Activated CD4-positive, alpha-beta T cell treated with anti-CD3 and anti-CD28 coated beads, Interleukin-10, Interleukin-2, amounts not matched to agents 100 ng/mL and 50 ng/mL, durations not matched to agents 16 hours and 8 hours (primary cell): ENCODE results near the gene TCF7L1.
"Not testable (repeated sequence)": the region's sequence is repeated elsewhere in the genome, so short reads cannot be mapped to it uniquely, and the experiment has no call there.

Experiments used
- DNase-seq: peaks from one replicate; pipeline ENCODE4 v3.0.0-alpha.2; 2020

TCF7L1 gene

DNA sequence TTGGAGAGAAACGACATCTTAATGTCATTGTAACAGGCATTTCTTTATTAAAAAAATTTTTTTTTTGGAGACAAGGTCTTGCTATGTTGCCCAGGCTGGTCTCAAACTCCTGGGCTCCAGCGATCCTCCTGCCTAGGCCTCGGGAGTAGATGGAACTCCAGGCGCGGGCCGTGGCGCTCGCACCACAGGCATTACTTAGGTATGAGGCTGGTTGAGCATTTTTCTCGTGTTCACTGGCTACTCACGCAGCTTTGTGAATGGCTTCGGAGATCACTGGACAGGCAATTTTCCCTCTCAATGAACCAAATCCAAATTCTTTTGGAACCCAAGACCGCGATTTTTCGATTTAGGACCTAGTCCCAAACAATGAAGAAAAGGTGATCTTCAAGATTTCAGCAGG, 795 bp upstream of the TCF7L1 start:
- DNase-seq = no peak

DNA sequence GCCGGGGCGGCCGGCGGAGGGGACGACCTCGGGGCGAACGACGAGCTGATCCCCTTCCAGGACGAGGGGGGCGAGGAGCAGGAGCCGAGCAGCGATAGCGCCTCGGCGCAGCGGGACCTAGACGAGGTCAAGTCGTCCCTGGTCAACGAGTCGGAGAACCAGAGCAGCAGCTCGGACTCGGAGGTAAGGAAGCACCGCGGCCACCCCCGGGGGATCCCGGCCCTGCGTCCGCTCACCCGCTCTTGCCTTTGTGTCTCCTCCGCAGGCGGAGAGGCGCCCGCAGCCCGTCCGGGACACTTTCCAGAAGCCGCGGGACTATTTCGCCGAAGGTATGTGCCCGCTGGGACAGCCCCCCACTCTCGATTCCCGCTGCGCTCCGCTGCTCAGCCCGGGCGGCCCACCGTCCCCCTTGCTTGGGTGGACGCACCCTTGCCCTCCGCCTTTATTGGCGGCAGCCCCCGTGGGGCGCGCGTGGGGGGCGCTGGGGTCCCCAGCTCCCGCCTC, 611 bp downstream of the TCF7L1 start:
- DNase-seq = no peak

DNA sequence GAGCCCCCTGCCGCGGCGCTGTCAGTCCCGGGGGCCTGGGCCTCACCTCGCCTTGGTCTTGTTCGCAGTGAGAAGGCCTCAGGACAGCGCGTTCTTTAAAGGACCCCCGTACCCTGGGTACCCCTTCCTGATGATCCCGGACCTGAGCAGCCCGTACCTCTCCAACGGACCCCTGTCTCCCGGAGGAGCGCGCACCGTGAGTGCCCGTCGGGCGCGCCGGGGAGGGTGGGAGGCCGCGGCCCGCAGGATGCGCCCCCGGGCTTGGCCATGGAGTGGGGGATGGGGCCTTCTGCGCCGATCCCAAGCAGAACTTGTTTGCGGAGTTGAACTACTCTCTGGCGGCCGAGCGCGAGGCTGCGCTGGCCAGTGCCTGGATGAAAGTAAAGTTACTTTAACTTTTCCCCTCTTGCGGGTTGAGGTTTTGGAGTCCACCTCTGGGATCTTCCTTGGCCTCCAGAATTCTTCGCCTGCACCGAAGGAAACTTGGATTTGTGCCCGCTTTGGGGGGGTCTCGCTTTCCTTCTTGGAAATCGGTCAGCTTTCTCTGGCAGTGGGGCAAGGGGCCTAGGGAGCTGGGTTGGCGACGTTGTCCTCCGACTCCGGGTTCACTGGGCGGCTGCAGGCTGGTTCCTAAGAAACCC, 1.2 kb downstream of the TCF7L1 start:
- DNase-seq = no peak

DNA sequence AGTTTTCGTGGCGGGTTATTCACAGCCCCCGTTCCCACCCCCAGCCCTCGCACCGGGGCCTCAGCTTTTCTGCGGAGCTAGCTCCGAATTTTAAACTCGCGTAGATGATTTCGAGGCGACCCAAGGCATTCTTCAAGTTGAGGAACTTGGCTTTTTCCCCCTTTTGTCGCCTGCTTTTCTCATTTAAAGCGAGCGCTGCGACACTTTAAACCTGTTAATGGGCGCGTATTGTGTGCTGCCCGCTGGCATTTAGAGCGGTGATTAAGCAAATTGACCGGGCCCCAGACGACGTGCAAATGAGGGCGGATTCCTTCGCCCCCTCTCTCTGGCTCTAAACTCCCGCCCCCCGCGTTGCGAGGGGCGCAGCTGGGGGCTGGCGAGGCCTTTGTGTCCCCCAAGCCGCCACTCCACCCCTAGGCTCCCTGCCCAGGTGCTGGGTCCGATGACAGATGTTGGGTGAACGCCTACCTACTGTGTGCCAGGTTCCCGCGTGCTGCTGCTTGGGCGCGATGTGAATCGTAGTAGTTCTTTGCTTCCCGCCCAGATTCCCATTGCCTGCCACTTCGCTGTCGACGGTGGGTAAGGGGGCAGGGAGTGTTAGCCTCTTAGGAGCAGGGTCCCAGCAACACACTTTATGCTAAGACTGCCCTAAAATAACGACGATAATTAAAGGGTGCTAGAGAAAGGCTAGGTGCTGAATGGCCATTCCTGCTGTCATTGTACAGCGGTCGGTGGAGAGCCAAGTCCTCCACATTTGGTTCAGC, 1.9 kb downstream of the TCF7L1 start:
- DNase-seq = no peak

DNA sequence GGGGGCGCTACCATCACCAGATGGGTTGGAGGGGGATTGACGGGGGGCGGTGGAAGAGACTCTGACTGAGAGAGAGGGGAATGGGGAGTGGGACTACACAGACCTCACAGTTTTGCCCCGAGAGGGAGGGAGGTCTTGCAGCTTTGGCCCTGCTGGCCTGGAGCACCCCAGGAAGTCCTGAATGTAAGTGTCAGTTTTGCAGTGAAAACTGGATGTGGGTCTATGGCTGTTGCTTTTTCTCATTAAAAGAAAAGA, 2.4 kb downstream of the TCF7L1 start:
- DNase-seq = no peak

DNA sequence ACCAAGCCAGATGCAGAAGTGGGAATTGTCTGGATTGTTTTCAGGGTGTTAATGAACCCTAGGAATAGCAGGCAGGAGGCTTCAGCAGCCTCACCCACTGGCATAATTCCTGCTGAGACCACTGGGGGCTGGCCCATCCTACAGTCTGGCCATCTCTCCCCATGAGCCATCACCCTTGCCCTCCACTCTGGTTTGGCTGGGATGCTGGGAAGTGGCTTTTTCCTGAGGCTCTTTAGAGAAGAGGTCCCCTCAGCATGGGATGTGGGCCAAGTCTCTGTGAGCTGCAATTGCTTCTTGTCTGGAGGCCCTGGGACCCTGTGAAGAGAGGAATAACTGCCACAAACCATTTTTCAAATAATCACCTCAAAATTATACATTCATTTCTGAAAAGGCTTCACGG, 4.0 kb downstream of the TCF7L1 start:
- no peak for DNase-seq

DNA sequence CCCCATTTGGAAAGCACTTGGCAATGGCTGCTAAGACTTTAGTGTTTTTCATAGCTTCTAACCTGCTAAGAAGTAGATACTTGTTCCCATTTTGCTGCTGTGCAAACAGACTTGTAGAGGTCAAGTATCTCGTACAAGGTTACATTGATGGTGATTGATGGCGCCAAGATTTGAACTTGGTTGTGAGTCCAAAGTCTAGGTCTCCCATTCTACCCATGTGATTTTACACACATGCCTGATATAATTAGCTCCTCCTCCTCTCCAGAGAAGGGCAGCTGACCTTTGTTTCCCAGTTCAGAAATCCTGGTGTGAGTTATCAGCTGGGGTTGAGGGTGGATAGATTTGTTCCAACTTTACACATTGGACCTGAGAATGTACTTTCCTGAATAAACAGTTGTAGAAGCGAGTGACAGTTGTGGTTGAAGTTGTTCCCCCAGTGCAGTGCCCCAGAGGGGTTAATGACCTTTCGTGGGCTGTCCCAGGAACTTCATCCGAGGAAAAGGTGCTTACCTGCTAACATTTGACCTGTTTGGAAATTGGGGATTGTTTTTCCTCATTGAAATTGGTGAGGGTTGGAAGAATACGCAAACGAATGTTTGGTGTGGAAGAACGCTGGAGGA, 10.4 kb downstream of the TCF7L1 start:
- DNase-seq = no peak

DNA sequence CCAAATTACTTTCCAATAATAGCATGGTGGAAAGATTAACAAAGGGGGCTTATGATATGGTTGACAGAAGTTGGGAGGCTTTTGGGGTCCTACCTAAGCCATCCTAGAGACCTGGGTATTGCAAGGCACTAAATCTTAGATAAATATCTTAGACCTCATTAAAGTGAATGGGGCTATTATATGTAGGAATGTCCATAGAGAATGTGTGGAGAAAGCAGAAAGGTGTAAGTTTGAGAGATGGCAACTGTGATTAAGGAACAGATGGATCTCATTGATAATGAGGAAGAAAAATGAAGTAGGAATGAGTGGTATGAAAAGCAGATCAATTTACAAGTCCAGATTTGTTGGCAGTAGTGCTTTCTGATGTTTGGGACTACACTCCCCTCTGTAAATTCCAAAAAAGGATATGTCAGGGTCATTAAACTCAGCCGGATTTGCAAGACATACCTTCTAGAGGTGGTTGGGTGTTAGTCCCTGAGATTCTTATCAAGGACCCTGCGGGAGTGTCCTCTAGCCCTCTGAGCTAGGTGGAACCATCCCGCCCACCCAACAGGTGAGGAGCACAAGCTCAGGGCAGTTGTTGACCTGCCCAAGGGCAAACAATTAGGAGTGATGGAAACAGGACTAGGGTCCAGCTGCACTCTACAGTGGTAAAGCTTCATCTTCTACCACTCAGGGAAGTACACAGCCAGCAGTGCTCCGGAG, 12.1 kb downstream of the TCF7L1 start:
- no peak for DNase-seq

DNA sequence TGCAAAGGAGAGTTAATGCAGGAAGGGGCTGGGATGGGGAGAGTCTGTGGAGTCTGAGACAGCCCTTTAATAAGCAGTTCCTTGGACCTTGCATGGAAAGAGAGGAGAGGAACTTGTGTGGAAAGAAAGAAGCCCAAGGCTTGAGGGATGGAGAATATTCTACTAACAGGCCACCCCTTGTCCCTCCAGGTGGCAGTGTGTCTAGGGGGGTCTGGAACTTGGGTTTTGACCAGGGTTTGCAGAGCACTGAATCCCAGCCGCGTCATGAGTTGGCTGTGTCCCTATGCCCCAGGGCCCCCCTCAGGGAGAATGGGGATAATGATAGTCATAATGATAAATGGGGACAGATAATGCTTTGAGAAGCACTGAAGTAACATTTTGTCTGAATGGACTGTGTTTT, 15.0 kb downstream of the TCF7L1 start:
- no peak for DNase-seq

DNA sequence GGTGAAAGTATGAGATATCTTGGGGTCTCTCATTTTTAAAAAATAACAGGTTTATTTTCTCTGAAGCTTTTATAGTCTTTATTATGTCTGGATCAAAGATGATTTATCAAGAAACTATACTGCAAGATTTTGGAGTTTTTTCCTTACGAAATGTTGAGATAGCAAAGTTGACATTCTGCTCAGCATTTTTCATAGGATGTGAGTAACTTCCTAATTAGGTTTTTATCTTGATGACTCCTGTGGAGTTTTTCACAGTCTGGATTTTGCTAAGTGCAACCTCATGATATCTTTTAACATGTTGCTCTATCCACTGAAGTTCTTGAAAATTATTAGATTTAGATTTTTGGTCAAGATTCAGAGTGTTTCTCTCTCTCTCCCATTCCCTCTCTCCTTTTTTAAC, 17.8 kb downstream of the TCF7L1 start:
- DNase-seq = no peak

DNA sequence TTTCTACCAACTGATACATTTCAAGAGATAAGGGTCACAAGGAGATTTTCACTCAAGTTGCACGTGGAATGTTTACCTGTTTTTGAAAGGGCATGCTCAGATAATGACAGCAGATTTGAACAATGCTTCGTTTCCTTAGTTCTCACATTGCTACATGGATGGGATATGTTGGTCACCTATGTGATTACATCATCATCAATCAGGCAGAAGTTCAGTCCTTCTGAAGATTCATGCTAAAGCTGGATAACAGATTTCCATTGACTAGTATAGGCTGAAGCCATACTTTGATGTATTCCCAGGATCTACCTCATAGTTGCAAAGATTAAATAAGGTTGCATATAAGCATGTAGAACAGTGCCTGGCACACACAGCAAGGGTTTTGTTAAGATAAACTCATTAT, 19.7 kb downstream of the TCF7L1 start:
- DNase-seq = no peak

DNA sequence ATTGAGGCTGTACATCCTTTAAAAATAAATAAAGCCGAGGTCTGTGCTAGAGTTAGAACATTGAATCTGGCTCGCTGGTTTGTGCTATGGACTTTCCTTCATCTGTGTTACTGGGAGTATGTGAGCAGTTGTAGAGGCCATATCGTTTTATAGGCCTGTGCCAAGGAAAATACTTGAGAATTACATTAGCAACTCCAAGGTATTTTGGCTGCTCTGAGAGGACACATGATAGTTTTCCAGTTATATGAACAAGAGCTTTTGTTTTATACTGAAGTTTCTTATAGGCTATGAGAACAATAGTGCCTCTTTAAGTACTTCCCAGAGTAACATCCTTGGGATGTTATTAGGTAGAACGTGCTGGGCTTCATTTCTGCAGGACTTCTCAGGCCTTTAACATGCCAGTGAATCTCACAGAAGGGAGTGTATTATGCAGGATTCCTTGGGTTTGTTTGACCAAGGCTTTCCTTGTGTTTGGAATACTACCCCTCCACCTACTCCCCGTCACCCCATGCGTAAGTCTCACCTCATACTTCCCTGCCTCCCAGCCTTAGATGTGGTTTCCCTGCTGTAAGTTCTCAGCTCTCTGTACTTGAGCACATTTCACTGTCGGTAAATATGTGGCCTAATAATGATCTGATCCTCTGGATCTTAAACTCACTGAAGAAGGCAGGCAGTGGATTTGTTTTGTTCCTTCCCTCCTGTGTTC, 21.0 kb downstream of the TCF7L1 start:
- DNase-seq = no peak

DNA sequence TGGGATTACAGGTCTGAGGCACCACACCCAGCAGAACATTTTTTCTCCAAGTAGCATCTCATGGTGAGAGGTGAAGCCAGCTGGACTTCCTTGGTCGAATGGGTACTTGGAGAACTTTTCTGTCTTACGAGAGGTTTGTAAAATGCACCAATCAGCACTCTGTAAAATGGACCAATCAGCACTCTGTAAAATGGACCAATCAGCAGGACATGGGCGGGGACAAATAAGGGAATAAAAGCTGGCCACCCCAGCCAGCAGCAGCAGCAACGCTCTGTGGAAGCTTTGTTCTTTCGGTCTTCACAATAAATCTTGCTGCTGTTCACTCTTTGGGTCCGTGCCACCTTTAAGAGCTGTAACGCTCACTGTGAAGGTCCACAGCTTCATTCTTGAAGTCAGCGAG, 21.9 kb downstream of the TCF7L1 start:
- not testable (repeated sequence) for DNase-seq

DNA sequence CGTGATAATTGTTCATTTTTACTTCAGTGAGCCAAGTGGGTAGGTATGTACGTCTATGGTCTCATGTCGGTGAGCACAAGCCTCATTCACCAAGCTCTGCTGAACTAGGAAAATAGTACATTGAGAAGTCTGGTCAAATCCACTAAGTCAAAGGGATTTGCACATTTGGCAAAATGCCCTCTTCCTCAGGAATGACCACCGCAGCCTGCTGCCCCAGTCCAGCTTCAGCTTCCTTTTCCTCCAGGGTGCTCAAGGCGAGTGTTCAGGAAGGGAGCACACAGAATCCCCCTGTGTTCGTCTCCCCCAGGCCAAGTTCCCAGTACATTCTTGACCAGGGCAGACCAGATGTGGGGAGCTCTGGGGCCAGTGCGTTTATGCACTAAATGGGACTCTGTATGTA, 23.0 kb downstream of the TCF7L1 start:
- DNase-seq = no peak

DNA sequence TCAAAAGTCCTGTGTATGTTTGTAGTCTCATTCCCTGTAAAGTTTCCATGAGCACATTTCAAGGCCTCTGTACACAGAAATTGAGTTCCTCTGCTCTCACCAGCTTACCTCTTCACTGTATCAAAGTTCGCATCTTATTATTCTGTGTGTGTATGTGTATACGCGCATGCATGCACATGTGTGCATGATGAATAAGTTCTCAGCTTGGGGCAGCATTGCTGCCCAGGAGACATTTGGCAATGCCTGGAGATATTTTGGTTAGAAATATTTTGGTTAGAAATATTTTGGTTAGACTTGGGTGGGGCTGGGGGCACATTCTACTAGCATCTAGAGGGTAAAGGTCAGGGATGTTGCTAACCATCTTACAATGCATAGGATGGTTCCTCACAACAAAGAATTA, 23.4 kb downstream of the TCF7L1 start:
- DNase-seq = no peak

DNA sequence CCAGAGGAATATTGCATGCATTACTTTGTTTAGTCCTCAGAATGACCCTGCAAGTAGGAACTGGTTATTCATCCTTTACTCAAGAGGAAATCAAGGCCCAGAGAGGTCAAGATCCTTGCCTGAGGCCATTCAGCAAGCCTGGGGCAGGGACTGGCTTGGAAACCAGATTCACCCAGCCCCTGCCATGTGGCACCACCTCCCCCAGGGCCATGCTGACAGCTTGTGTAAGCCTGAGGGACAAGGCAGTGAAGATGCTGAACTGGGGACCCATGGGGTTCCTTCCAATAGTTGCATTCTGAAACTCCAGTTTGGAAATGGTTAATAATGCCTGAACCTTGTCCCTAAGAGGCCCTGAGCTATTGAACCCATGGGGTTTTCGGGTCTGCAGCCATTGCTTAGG, 24.2 kb downstream of the TCF7L1 start:
- DNase-seq = no peak

DNA sequence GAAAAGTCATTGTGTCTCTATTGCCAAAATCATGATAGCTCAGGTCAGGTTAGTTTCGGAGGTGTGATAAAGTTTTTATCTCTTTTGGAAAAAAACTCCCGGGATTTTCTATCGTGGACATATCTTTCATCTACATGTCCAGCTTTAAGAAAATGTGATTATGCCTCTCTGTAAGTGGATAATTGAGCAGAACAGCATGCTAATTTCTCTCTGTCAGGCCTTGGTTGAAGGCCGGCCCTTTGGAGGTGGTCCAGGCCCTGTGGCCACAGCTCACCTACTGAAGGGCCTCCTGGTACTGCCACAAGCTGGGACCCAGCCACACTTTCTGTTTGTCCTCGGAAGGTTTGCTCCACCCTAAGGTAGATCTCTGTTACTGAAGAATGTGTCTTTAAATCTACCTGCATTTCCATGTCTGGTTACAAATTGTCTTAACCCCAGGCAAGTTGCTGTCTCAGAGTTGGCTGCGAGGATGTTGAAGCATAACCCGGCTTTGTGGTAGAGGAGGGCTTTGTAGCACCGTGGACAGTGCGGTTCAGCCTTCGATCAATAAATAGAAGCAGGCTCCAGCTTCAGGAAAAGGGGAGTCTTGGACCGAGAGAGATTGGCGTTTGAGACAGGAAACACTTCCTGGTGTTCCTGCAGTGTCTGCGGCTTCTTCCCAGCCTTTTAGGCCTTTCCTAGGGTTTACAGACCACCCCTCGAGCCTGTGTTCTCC, 25.5 kb downstream of the TCF7L1 start:
- no peak for DNase-seq

DNA sequence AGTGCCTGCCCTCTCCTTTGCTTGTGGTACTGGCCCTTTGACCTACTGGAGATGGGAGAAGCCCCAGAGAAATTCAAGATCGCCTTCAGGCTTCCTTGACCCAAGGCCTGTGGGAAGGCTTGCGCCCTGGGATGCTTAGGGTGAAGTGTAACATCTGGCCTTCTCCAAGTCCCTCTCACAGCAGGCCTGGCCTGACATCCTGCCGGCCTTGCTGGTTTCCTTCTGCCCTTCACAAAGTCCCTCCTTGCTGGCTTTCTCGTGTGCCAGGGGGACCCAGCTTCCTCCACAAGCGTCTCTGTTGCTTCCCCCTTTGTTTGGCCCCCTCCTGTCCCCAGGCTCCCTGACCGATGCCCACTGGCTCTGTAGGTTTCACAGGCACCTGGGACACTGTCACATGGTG, 26.4 kb downstream of the TCF7L1 start:
- DNase-seq = no peak

DNA sequence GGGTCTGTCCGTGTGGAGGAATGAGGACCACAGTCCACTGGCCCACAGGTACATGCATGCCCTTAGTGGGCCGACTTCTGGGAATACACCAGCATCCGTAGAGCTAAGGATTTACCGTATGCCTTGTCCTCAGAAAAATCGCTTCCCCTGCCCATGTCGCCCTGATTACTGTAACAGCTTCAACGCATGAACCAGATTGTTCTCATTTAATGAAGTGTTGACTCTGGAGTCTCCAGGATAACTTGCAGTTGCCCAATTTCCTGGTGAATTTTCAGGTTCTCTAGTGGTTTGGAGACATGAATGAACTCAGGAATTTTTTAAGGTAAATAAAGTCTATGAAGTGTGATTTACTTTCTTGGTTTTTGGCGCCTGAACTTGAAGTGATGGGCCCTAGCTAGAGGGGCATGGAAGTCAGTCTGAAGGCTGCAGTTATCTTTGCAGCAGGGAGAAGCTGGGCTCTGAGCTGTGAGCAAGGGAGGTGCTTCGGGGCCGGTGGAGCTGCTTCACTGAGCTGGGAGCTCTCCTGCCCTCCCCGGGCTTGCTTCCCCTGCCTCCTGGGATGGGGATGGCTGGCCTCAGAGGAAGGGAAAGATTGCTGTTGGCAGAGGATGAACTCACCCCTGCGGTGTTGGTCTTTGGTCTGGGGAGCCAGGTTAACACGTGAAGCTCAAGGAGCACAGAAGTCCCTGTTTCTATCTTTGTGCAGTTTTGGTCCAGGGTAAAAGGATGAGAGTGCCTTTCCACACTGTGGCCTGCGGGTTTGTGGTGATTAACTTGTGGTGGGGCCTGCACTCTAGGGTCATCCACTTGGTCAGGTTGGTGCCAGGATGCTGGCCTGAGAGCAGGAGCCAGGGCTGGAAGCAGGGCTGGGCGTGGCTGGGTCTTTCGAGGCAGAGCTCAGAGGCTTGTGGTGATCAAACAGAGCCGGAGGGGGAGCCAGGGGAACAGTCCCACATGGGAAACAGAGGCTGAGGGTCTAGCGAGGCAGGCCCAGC, 28.1 kb downstream of the TCF7L1 start:
- DNase-seq = no peak

DNA sequence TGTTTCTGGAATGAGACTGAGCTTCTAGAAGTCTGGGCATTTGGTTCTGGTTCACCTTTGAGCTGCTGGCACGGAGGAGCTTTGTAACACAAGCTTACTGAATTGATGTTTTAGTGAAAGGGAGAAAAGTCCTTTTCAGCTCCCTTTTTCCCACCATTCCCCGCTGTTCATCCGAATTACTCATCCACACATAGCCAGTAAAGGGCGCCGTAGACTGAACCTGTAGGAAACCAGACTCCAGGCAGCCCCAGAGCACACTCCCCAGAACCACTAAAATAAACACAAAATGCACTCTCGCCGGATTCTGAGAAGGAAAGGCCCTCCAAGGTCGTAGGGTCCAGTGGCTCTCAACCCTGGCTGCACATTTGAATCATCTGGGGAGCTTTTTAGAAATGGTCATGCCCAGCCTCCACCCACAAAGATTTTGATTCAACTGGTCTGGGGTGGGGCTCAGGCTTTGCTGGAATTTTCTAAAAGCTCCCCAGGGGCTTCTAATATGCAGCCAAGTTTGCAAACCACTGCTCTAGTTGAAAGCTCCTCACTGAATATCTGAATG, 29.6 kb downstream of the TCF7L1 start:
- DNase-seq = no peak

DNA sequence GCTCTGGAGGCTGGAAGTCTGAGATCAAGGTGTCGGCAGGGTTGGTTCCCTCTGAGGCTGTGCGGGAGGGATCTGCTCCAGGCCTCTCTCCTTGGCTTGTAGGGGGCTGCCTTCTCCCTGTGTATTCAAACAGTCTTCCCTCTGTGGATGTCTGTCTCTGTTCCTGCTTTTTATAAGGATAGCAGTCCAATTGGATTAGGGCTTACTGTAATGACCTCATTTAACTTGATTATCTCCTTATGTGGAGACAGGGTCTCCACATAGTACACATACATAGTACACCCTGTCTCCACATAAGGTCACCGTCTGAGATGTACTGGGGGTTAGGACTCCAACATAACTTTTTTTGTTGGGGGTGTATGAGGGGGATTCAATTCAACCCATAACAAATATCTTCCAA, 30.5 kb downstream of the TCF7L1 start:
- no peak for DNase-seq
